WTC11 (cell line): Measurements from ENCODE around the gene CLEC12A. TPM values are rescaled to one million over a fixed set of nuclear protein-coding genes. Genes with fewer than 3 reads are reported as not detected.
"Not testable (repeated sequence)": the region's sequence is repeated elsewhere in the genome, so short reads cannot be mapped to it uniquely, and the experiment has no call there.

ENCODE experiments used
- ATAC-seq: fragments of 200-7000 bp; cut with Tn5 transposase; 2 replicates; pipeline ENCODE4 v1.10.0; 2021; ENCODE audit warnings: mild to moderate bottlenecking, moderate library complexity
- CTCF ChIA-PET: fragments of 300-600 bp; sonication (Branson Sonifier 250); formaldehyde crosslinking; loops from one replicate; lab custom pipeline; 2021; ENCODE audit warnings: antibody characterized with exemption; lab: Charles Lee
- POLR2A ChIA-PET: fragments of 350-600 bp; sonication (Branson Sonifier 250); formaldehyde crosslinking; loops from one replicate; lab custom pipeline; 2021; ENCODE audit warnings: antibody characterized with exemption; lab: Charles Lee
- DNase-seq: peaks from one replicate; pipeline ENCODE4 v3.0.0; 2021; ENCODE audit warnings: low spot score
- H3K27ac Mint-ChIP-seq: 2 replicates; pipeline ENCODE4 v1.8.0; 2021; ENCODE audit warnings: mixed read lengths
- H3K27me3 Mint-ChIP-seq: 2 replicates; pipeline ENCODE4 v1.8.0; 2021; ENCODE audit warnings: low read depth, mild to moderate bottlenecking, moderate library complexity, mixed read lengths
- H3K36me3 Mint-ChIP-seq: 2 replicates; pipeline ENCODE4 v1.8.0; 2021; ENCODE audit warnings: mixed read lengths
- H3K4me1 Mint-ChIP-seq: 2 replicates; pipeline ENCODE4 v1.8.0; 2022; ENCODE audit warnings: mixed read lengths
- H3K4me3 Mint-ChIP-seq: 2 replicates; pipeline ENCODE4 v1.8.0; 2021; ENCODE audit warnings: mild to moderate bottlenecking, moderate library complexity, mixed read lengths
- H3K9me3 Mint-ChIP-seq: 2 replicates; pipeline ENCODE4 v1.8.0; 2021; ENCODE audit warnings: mixed read lengths
- CBFB ChIP-seq: sonication (generic); formaldehyde crosslinking; IDR thresholded peaks from 2 replicates; pipeline ENCODE4 v1.8.1; 2022; ENCODE audit warnings: mild to moderate bottlenecking, low read depth, missing genetic modification reagents
- E2F1 ChIP-seq: sonication (generic); formaldehyde crosslinking; IDR thresholded peaks from 2 replicates; pipeline ENCODE4 v1.8.0; 2022; ENCODE audit warnings: mild to moderate bottlenecking, missing genetic modification reagents
- GTF2I ChIP-seq: fragments of 250-450 bp; sonication (Bioruptor Pico); conservative IDR thresholded peaks from 2 replicates; pipeline ENCODE4 v1.4.0; 2021; ENCODE audit warnings: mild to moderate bottlenecking
- HMGXB4 ChIP-seq: sonication (generic); formaldehyde crosslinking; IDR thresholded peaks from 2 replicates; pipeline ENCODE4 v1.8.1; 2023; ENCODE audit warnings: mild to moderate bottlenecking, moderate library complexity, missing genetic modification reagents
- JAZF1 ChIP-seq: fragments of 250-450 bp; sonication (Bioruptor Pico); IDR thresholded peaks from 2 replicates; pipeline ENCODE4 v1.9.0; 2021; ENCODE audit warnings: moderate library complexity, mild to moderate bottlenecking, inconsistent platforms
- KAT7 ChIP-seq: sonication (generic); formaldehyde crosslinking; IDR thresholded peaks from 2 replicates; pipeline ENCODE4 v1.8.1; 2023; ENCODE audit warnings: missing genetic modification reagents, mild to moderate bottlenecking, borderline replicate concordance
- MAX ChIP-seq: sonication (generic); formaldehyde crosslinking; IDR thresholded peaks from 2 replicates; pipeline ENCODE4 v1.8.0; 2022; ENCODE audit warnings: mild to moderate bottlenecking, missing genetic modification reagents
- OVOL2 ChIP-seq: fragments of 250-450 bp; sonication (Bioruptor Pico); IDR thresholded peaks from 2 replicates; pipeline ENCODE4 v1.9.0; 2021; ENCODE audit warnings: mild to moderate bottlenecking, borderline replicate concordance
- SMAD4 ChIP-seq: sonication (generic); formaldehyde crosslinking; IDR thresholded peaks from 2 replicates; pipeline ENCODE4 v1.8.0; 2022; ENCODE audit warnings: mild to moderate bottlenecking, missing genetic modification reagents
- TEAD1 ChIP-seq: sonication (generic); formaldehyde crosslinking; IDR thresholded peaks from 2 replicates; pipeline ENCODE4 v1.8.0; 2022; ENCODE audit warnings: mild to moderate bottlenecking, missing genetic modification reagents
- TEAD4 ChIP-seq: sonication (generic); formaldehyde crosslinking; IDR thresholded peaks from 2 replicates; pipeline ENCODE4 v1.8.0; 2022; ENCODE audit warnings: mild to moderate bottlenecking, missing genetic modification reagents
- ZNF138 ChIP-seq: sonication (generic); formaldehyde crosslinking; conservative IDR thresholded peaks from 2 replicates; pipeline ENCODE4 v1.8.1; 2022; ENCODE audit warnings: mild to moderate bottlenecking, moderate library complexity, missing genetic modification reagents
- ZNF219 ChIP-seq: sonication (generic); formaldehyde crosslinking; IDR thresholded peaks from 2 replicates; pipeline ENCODE4 v1.8.0; 2023; ENCODE audit warnings: missing genetic modification reagents, mild to moderate bottlenecking, borderline replicate concordance
- ZNF396 ChIP-seq: fragments of 250-450 bp; sonication (Bioruptor Pico); IDR thresholded peaks from 2 replicates; pipeline ENCODE4 v1.8.0; 2021; ENCODE audit warnings: mild to moderate bottlenecking, moderate library complexity, borderline replicate concordance
- ZSCAN18 ChIP-seq: fragments of 250-450 bp; sonication (Bioruptor Pico); IDR thresholded peaks from 2 replicates; pipeline ENCODE4 v2.1.2; 2022; ENCODE audit warnings: mild to moderate bottlenecking, moderate library complexity
- total RNA-seq: library from RNA; stranded (reverse); gene quantifications from 3 replicates; pipeline ENCODE4 v1.2.3, GENCODE V29; 2021
- TF ChIP-seq, protein P1 (sequence below): sonication (generic); formaldehyde crosslinking; conservative IDR thresholded peaks from 2 replicates; pipeline ENCODE4 v1.8.1; 2023; ENCODE audit warnings: mild to moderate bottlenecking, low read depth, missing genetic modification reagents, moderate library complexity
- TF ChIP-seq, protein P2 (sequence below): sonication (generic); formaldehyde crosslinking; IDR thresholded peaks from 2 replicates; pipeline ENCODE4 v1.8.0; 2022; ENCODE audit warnings: mild to moderate bottlenecking, missing genetic modification reagents

CLEC12A gene
- total RNA-seq, 1 experiment from 2014 or later: not detected

- H3K4me3 Mint-ChIP-seq: no peak overlapping the region
- TF ChIP-seq, protein P1, sequence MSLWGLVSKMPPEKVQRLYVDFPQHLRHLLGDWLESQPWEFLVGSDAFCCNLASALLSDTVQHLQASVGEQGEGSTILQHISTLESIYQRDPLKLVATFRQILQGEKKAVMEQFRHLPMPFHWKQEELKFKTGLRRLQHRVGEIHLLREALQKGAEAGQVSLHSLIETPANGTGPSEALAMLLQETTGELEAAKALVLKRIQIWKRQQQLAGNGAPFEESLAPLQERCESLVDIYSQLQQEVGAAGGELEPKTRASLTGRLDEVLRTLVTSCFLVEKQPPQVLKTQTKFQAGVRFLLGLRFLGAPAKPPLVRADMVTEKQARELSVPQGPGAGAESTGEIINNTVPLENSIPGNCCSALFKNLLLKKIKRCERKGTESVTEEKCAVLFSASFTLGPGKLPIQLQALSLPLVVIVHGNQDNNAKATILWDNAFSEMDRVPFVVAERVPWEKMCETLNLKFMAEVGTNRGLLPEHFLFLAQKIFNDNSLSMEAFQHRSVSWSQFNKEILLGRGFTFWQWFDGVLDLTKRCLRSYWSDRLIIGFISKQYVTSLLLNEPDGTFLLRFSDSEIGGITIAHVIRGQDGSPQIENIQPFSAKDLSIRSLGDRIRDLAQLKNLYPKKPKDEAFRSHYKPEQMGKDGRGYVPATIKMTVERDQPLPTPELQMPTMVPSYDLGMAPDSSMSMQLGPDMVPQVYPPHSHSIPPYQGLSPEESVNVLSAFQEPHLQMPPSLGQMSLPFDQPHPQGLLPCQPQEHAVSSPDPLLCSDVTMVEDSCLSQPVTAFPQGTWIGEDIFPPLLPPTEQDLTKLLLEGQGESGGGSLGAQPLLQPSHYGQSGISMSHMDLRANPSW (CRISPR knock-in tag): no peak
- TF ChIP-seq TEAD4 (CRISPR knock-in tag): no peak
- TF ChIP-seq JAZF1 (CRISPR knock-in tag): no peak
- TF ChIP-seq SMAD4 (CRISPR knock-in tag): no peak
- TF ChIP-seq, protein P2, sequence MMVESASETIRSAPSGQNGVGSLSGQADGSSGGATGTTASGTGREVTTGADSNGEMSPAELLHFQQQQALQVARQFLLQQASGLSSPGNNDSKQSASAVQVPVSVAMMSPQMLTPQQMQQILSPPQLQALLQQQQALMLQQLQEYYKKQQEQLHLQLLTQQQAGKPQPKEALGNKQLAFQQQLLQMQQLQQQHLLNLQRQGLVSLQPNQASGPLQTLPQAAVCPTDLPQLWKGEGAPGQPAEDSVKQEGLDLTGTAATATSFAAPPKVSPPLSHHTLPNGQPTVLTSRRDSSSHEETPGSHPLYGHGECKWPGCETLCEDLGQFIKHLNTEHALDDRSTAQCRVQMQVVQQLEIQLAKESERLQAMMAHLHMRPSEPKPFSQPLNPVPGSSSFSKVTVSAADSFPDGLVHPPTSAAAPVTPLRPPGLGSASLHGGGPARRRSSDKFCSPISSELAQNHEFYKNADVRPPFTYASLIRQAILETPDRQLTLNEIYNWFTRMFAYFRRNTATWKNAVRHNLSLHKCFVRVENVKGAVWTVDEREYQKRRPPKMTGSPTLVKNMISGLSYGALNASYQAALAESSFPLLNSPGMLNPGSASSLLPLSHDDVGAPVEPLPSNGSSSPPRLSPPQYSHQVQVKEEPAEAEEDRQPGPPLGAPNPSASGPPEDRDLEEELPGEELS (CRISPR knock-in tag): no peak
- no peak for TF ChIP-seq E2F1 (CRISPR knock-in tag)
- no peak for TF ChIP-seq ZNF219 (CRISPR knock-in tag)
- TF ChIP-seq ZSCAN18 (CRISPR knock-in tag): no peak
- no peak for TF ChIP-seq CBFB (CRISPR knock-in tag)
- no peak for TF ChIP-seq TEAD1 (CRISPR knock-in tag)
- TF ChIP-seq KAT7 (CRISPR knock-in tag): no peak
- no peak for TF ChIP-seq HMGXB4 (CRISPR knock-in tag)
- TF ChIP-seq MAX (CRISPR knock-in tag): no peak
- no peak for TF ChIP-seq OVOL2
- no peak for TF ChIP-seq ZNF138 (CRISPR knock-in tag)
- no peak for TF ChIP-seq GTF2I (CRISPR knock-in tag)
- no peak for TF ChIP-seq ZNF396 (CRISPR knock-in tag)
- TF ChIP-seq, all 79 proteins: peak for 0
- DNase-seq: no peak
- Mint-ChIP-seq H3K27me3 (peaks cover 5% of the 10 kb centered on the region; the same call in 1 of the 2 replicates), H3K27ac (no peak overlapping the region), H3K4me1 (no peaks in the 10 kb centered on the region), H3K36me3 (peaks cover 6% of the 10 kb centered on the region; the same call in 1 of the 2 replicates), H3K9me3 (peaks cover 23% of the 10 kb centered on the region)
- ChIA-PET CTCF (no interaction called here), POLR2A (no interaction called here)
- ATAC-seq: no peak
Observed at GRCh38 chr12:10025236-10025635, 54.0 kb downstream of the CLEC12A start.

DNA sequence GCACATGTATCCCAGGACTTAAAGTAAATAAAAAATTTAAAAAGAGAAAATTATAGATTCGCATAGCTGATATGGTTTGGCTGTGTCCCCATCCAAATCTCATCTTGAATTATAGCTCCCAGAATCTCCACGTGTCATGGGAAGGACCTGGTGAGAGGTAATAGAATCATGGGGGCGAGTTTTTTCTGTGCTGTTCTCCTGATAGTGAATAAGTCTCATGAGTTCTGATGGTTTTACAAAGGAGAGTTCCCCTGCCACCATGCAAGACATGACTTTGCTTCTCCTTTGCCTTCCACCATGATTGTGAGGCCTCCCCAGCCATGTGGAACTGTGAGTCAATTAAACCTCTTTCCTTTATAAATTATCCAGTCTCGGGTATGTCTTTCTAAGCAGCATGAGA lies 55.5 kb downstream of the CLEC12A start:
- DNase-seq, POLR2A ChIA-PET, H3K27ac Mint-ChIP-seq, H3K4me3 Mint-ChIP-seq, H3K4me1 Mint-ChIP-seq, H3K27me3 Mint-ChIP-seq, ATAC-seq, H3K36me3 Mint-ChIP-seq, CTCF ChIA-PET: not testable (repeated sequence)
- peaks cover 27% of the 10 kb centered on the region for H3K9me3 Mint-ChIP-seq
